ENCODE results near the gene DNAJC21.

- TF ChIP-seq RAD21 (IDR thresholded peaks at IDR 0.05) (no peak), CTCF (IDR thresholded peaks at IDR 0.05; ENCODE audit: low read depth, low read length, missing input control) (no peak), TAF1 (conservative IDR thresholded peaks at IDR 0.05) (no peak), JUND (IDR thresholded peaks at IDR 0.05) (no peak), REST (IDR thresholded peaks at IDR 0.05) (no peak), ZBTB33 (IDR thresholded peaks at IDR 0.05) (no peak), NR2F2 (IDR thresholded peaks at IDR 0.05) (no peak), SP1 (IDR thresholded peaks at IDR 0.05) (no peak), EGR1 (IDR thresholded peaks at IDR 0.05; ENCODE audit: low read depth in 2 of 2) (no peak)
Measured at GRCh38 chr5:35002459-35002858, 73.1 kb downstream of the DNAJC21 start.
